H54 (cell line): ENCODE measurements around the gene SHLD1.
"Not testable (repeated sequence)": the region's sequence is repeated elsewhere in the genome, so short reads cannot be mapped to it uniquely, and the experiment has no call there.

ENCODE experiments used
- DNase-seq: peaks from one replicate; pipeline ENCODE4 v3.0.0; 2011; ENCODE audit warnings: low spot score, mixed read lengths; ENCODE audit not compliant: insufficient read length
- FAIRE-seq: peaks from 3 replicates; lab custom pipeline; 2011; peaks lifted over from hg19 to GRCh38; lab: Jason Lieb, UNC
- POLR2A ChIP-seq: IDR thresholded peaks from 2 replicates; pipeline ENCODE4 v1.6.1; 2011; ENCODE audit warnings: low read depth, mild to moderate bottlenecking, low read length

Gene SHLD1

DNA sequence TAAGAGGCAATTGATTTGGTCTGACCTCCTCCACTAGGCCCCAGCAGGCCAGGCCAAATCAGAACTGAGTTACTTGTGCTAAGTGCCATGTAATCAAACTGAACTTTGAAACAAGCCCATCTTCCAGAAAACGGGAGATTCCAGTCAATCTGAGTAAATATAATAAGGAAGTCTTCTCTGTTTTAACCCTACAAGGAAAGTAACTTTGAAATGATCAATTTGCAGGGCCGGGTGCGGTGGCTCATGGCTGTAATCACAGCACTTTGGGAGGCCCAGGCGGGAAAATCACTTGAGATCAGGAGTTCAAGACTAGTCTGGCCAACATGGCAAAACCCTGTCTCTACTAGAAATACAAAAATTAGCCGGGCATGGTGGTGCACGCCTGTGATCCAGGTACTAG, 2.0 kb upstream of the SHLD1 start:
- no peak for FAIRE-seq
- DNase-seq: no peak
- no peak for TF ChIP-seq POLR2A

DNA sequence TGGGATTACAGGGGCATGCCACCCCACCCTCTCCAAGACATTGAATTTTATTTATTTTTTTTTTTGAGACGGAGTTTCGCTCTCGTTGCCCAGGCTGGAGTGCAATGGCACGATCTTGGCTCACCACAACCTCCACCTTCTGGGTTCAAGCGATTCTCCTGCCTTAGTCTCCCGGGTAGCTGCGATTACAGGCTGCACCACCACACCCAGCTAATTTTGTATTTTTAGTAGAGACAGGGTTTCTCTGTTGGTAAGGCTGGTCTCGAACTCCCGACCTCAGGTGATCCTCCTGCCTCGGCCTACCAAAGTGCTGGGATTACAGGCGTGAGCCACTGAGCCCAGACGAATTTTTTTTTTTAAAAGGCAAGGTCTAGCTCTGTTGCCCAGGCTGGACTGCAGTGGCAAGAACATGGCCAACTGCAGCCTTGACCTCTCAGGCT, 669 bp upstream of the SHLD1 start:
- not testable (repeated sequence) for DNase-seq, FAIRE-seq

- no peak for TF ChIP-seq POLR2A
- no peak for DNase-seq
- FAIRE-seq: no peak
Observed at GRCh38 chr20:5751856-5752255, 1.7 kb downstream of the SHLD1 start.

DNA sequence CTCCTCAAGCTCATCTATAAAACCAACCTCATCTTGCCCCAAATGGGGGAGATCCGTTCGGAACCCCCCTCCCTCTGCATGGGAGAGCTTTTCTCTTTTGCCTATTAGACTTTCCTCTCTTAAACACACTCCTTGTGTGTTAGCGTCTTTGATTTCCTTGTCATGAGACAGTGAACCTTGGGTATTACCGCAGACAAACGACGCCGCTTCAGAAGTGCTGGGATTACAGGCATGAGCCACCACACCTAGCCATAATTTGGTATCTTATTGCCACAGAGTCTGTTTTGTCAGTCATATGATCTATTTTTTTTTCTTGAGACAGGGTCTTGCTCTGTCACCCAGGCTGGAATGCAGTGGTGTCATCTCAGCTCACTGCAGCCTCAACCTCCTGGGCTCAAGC, 3.6 kb downstream of the SHLD1 start:
- TF ChIP-seq POLR2A: no peak
- DNase-seq: no peak
- no peak for FAIRE-seq

GRCh38 chr20:5757949-5758348, 7.7 kb downstream of the SHLD1 start:
- FAIRE-seq: no peak
- DNase-seq: no peak
- no peak for TF ChIP-seq POLR2A

GRCh38 chr20:5766085-5766764, 16.0 kb downstream of the SHLD1 start:
- TF ChIP-seq POLR2A: no peak
- FAIRE-seq: no peak
- no peak for DNase-seq

GRCh38 chr20:5767493-5768098, 17.4 kb downstream of the SHLD1 start:
- DNase-seq (no peak), FAIRE-seq (no peak)
- no peak for TF ChIP-seq POLR2A

GRCh38 chr20:5770231-5770986, 20.2 kb downstream of the SHLD1 start:
- no peak for FAIRE-seq
- DNase-seq: no peak
- TF ChIP-seq POLR2A: no peak

DNA sequence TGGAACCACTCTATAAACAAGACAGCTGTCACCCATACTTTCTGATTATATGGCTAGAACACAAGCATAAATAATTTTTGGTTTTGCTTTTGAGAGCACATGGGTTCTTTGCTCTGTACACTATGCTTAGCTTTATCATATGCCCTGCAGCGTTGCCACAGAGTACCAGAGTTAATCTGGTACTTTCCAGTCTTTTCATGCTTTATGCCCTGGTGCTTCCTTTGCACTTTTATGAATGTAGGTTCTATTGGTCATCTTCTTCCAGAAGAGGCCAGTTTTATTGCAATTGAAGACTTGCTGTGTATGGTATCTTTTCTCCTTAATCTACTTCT, 20.8 kb downstream of the SHLD1 start:
- no peak for TF ChIP-seq POLR2A
- DNase-seq (no peak), FAIRE-seq (no peak)

DNA sequence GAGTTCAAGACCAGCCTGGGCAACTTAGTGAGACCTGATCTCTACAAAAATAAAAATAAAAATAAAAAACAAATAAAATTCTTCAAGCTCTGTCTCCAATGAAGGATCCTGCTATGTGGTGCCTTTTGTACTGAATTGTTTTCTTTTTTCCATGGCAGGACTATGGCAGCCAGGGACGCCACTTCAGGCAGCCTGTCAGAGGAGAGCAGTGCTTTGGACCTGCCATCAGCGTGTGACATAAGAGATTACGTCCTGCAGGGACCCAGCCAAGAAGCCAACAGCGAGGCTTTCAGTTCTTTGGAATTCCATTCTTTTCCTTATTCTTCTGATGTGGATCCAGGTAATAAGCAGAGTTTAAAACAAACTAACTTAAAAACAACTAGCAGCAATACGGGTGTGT, 22.5 kb downstream of the SHLD1 start:
- no peak for DNase-seq
- TF ChIP-seq POLR2A: no peak
- no peak for FAIRE-seq

- DNase-seq (no peak), FAIRE-seq (no peak)
Observed at GRCh38 chr20:5773589-5773988, 23.4 kb downstream of the SHLD1 start.

GRCh38 chr20:5776077-5776476, 25.9 kb downstream of the SHLD1 start:
- TF ChIP-seq POLR2A: no peak
- FAIRE-seq: no peak
- DNase-seq: no peak

More at GRCh38 chr20:5773589-5773988, 23.4 kb downstream of the SHLD1 start:
- TF ChIP-seq POLR2A: no peak

DNA sequence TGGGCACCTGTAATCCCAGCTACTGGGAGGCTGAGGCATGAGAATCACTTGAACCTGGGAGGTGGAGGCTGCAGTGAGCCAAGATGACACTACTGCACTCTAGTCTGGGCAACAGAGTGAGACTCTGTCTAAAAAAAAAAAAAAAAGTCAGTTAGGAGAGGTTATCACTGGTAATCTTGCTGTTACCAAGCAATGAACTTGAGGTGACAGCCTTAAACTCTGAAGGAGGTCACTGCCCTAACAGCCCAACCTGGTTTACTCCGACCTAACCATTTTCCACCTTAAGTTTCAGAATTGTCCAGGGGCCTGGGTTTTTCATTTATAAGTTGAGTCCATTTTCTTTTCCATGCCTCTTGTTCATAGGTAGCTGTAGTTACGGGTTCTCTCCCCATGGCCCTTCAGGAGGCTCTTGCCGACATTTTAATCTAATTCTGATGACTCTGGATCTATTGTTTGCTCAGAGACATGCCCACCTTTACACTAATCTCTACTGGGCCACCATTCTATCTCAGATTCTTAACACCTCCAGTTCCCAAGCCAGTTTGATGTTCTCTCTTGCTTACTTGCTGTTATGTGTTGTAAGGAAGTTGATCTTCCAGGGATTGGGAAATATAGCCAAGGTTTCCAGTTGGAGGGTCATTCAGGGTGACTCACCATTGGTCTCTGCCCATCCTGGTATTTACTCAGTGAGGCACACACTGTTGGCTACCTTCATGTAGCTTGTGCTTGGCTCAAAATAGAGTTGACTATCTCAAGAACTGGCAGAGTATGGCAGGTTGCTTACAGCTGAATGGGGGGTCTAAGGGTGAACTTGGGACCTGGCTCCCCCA, 29.1 kb downstream of the SHLD1 start:
- no peak for TF ChIP-seq POLR2A
- DNase-seq: no peak

DNA sequence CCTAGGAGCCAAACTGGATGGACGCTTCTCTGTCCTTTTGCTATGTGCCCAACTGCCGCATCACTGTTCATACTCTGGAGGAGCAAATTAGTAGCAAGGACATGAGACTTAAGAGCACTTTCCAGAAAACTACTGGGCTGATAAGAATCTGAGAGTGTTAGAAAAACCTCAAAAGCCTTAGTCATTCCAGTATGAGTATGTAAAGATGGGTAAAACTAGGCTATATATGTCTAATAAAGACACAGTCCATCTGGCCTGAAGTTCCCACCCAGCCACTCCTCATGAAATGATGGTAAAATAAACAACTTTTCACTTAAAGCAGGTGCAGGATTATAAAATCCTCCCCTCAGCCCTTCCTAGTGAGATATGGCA, 30.6 kb downstream of the SHLD1 start:
- no peak for TF ChIP-seq POLR2A
- DNase-seq: no peak
- FAIRE-seq: no peak

More for the DNA sequence above, 29.1 kb downstream of the SHLD1 start:
- no peak for FAIRE-seq

DNA sequence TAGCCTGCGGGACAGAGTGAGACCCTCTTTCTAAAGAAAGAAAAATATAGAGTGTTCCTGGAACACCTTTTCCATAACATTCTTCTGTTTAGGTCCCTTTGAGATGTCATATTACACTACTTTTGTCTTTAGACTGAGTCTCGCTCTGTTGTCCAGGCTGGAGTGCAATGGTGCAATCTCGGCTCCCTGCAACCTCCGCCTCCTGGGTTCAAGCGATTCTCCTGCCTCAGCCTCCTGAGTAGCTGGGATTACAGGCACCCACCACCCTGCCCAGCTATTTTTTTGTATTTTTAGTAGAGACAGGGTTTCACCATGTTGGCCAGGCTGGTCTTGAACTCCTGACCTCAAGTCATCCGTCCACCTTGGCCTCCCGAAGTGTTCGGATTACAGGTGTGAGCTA, 31.2 kb downstream of the SHLD1 start:
- not testable (repeated sequence) for DNase-seq, FAIRE-seq
